Stimulated activated CD8-positive, alpha-beta memory T cell treated with anti-CD3 and anti-CD28 coated beads, Interleukin-15, amount 100 ng/mL, for 24 hours (primary cell): ENCODE data around the gene NCR2.
"Not testable (repeated sequence)": the region's sequence is repeated elsewhere in the genome, so short reads cannot be mapped to it uniquely, and the experiment has no call there.

Source experiments
- DNase-seq: peaks from one replicate; pipeline ENCODE4 v3.0.0-alpha.2; 2020; ENCODE audit warnings: low read depth

Gene NCR2, protein sequence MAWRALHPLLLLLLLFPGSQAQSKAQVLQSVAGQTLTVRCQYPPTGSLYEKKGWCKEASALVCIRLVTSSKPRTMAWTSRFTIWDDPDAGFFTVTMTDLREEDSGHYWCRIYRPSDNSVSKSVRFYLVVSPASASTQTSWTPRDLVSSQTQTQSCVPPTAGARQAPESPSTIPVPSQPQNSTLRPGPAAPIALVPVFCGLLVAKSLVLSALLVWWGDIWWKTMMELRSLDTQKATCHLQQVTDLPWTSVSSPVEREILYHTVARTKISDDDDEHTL

DNA sequence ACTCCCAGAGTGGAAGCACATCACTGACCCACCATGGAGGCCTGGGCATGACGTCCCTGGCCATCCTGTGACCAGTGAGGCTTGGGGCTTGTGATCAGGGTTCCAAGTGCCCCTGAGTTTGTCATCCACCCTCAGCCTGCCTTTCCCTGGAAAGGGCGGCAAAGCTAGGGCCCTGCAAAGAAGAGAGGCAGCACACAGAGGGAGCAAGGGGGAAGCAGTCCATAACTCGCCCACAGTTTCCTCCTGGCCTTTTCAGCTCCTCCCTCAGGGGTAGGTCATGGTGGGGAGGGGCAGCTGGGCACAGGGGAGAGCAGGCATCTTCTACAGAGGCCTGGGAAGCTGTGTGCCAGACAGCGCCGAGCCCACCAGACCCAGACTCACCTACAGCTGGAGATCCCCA, at the start of gene NCR2:
Gene NCR2 (plus strand): TSS at position 313 of the 400 bp plus-strand sequence. CDS start 269 bp downstream, outside the sequence.
- no peak for DNase-seq

DNA sequence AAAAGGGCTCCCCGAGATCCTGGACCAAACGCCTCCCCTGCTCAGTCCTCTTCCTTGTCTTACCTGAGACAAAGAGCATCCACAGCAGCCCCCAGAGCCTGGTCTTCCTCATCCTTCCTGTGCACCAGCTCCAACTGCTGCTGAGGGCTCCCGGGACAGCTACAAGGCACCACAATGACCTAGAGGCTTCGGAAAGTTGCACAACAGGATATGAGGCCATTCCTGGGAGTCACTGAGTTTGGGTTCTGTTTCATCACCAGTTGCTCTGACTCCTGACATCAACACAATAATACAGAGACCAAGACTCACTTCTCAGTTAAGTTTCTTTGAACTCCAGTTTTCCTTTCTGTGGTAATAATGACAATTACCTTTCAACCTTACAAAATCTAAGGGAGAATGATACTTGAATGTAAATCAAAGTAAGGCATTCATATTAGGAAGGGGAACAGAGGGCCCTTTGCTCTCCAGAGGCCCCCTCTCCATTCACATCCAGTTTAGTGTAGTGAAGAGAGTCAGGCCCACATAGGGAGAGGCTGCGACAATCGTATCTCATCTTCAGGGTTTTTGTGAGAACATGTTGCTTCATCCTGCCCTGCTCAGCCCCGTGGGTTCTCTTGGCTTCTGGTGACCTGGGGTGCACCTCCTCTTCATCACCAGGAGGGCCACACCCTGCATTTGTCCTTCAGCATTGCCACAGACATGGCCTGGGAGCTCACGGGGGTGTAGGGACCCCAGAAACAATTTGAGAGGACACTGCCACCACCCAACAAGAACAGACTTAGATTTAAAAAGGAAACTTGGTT, 48.7 kb upstream of the NCR2 start, which contains the start of gene TREM1:
Gene TREM1 (minus strand): TSS at position 139 of the 803 bp plus-strand sequence. CDS start 27 bp downstream, at position 112.
- DNase-seq, result no peak

DNA sequence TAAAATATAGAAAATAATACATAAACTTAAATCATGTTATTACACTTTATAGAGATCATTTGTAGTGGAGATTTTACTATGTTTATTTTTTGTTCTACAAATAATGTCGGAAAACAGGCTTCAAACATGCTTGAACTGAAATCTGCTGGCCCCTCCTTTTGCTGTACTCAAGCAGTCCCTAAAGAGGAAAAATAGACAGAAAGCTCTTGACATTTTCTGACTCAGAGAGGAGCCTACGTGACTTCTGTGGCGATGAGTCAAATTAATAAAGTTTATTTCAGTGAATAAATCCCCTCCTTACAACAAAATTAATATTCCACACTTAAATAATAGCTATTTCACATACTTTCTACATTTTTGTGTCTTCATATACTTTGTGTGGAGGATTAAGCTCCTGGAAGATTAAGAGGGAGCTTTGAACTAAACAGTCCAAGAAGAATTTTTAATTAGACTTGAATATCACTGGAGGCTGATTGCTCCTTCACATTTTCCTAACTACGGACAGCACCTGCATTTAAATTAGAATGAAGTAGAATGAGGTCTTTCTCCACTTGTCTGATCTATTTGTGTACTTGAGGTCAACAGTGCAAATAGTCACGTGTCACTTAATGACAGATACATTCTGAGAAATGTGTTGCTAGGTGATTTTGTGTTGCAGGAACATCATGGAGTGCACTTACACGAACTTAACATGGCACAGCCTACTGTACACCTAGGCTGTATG, 47.2 kb upstream of the NCR2 start:
- no peak for DNase-seq

DNA sequence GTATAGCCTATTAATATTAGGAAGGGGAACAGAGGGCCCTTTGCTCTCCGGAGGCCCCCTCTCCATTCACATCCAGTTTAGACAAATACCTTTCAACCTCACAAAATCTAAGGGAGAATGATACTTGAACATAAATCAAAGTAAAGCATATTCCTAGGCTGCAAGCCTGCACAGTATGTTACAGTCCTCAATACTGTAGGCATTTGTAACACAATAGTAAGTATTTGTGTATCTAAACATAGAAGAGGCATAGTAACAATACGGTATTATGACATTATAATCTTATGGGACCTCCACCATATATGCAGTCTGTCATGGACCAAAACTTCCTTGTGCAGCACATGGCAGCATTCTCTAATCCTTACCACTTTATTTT, 46.7 kb upstream of the NCR2 start:
- no peak for DNase-seq

DNA sequence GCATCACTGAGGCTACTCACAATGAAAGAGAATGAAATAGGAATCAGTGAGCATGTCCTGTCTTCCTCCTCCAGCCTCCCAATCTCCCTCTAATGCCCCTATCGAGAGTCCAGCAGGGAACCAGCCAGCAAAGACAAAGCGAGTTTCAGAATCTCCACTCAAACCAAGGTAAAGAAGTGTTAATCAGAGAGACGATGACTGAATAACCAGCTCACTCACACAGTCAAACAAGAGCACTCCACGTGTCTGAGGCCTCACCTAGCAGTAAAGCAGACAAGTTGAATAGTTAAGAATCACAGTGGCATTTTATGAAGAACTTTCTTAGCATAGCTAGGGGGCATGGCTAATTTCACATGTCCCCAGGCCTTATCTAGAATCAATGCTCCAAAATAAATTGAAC, 45.6 kb upstream of the NCR2 start:
- no peak for DNase-seq

DNA sequence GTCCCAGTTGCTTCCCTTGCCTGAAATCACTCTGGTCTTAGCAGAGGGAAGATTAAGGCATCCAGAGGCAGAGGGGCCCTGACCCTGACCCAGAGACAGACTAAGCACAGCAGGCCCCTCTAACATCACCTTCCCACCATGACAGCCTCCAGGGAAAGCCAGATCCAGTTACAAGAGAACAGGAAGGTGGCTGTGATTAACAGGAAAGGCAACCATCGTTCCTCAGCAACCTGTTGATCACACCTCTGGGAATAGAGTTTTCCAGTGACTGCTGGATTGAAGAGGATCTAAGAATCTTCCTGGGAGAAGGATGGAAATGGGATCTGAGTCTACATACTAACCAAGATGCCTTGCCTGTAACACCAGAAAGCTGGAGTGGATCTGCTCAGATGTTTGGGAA, 43.7 kb upstream of the NCR2 start:
- no peak for DNase-seq

DNA sequence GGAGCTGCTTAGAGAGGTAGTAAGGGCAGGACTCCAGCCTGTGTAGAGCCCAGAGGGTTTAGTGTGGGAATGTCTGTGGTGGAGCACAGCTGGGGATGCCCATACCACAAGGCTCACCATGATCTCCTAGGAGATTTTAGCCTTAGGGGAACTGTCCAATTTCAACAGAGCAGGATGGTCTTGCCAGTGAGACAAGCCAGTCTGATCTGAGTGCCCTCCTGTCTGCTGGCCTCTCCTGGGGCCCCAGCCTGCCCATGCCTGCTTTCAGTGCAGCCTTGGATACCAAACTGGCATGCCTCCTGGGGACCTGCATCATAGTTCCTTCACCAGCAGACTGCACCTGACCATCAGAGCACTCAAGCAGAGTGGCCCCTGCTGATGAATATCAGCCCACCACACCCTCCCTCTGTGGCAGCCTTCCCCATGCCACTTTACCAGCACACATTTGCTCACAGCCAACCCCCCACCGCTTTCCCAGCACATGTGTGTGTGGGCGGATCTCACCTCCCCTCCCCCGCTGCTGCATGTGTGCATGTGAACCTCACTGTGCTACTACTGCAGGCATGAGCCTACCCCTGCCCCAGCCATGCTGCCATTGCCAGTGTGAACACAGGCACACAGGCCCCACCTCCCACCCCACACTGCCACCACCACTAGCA, 41.1 kb upstream of the NCR2 start:
- no peak for DNase-seq

DNA sequence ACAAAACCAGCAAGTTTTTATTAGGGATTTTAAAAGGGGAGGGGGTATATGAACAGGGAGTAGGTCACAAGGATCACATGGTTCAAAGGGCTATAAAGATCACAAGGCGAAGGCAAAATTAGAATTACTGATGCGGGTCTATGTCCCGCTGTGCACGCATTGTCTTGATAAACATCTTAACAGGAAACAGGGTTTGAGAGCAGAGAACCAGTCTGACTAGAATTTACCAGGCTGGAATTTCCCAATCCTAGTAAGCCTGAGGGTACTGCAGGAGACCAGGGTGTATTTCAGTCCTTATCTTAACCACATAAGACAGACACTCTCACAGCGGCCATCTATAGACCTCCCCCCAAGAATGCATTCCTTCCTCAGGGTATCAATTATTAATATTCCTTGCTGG, 38.2 kb upstream of the NCR2 start:
- DNase-seq, result not testable (repeated sequence)

DNA sequence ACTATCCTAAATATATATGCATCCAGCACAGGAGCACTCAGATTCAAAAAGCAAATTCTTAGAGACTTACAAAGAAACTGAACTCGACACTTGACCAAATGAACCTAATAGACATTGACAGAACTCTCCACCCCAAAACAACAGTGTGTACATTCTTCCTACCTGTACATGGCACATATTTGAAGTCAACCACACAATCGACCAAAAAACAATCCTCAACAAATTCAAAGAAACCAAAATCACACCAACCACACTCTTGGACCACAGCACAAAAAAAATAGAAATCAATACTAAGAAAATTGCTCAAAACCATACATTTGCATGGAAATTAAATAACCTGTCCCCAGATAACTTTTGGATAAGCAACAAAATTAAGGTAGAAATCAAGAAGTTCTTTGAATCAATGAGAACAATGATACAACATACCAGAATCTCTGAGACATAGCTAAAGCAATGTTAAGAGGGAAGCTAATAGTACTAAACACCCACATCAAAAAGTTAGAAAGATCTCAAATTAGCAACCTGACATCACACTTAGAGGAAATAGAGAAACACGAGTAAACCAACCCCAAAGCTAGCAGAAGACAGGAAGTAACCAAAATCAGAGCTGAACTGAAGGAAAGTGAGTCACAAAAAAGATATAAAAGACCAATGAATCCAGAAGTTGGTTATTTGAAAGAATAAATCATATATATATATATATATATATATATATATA, 36.5 kb upstream of the NCR2 start:
- DNase-seq, result no peak

DNA sequence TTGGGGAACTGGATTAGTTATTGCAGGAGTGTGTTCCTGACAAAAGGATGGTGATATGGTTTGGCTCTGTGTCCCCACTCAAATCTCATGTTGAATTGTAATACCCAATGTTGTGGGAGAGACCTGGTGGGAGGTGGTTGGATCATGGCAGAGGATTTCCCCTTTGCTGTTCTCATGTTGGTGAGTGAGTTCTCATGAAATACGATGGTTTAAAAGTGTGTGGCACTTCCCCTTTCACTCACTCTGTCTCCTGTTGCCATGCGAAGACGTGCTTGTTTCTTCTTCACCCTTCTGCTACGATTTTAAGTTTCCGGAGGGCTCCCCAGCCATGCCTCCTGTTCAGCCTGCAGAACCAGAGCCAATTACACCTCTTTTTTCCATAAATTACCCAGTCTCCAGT, 32.8 kb upstream of the NCR2 start:
- DNase-seq, result no peak

DNA sequence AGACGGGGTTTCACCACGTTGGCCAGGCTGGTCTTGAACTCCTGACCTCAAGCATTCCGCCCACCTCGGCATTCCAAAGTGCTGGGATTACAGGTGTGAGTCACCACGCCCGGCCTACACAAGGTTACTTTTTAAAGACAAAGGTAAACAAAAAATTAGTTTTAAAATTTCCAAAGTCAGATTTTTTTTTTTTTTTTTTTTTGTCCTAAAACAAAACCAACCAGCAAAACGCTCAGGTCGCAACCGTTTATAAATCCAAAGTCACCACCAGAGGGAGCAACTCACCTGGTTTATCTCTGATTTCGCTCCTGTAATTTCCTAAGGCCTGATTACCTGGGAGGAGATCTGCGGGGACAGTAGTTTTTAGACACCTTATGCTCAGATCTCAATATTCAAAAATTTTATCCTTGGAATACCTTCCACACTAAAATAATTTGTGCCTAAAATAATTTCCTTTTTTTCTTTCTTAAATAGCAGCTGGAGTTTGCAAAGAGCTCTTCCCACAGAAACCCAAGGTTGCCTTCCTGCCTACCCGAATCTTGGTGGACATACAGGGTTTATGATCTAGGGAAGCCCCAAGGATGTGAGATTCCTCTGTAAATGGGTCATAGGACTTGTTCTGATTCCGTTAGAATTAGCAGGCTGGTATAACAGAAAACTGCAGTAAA, 29.1 kb upstream of the NCR2 start:
- DNase-seq, result no peak

DNA sequence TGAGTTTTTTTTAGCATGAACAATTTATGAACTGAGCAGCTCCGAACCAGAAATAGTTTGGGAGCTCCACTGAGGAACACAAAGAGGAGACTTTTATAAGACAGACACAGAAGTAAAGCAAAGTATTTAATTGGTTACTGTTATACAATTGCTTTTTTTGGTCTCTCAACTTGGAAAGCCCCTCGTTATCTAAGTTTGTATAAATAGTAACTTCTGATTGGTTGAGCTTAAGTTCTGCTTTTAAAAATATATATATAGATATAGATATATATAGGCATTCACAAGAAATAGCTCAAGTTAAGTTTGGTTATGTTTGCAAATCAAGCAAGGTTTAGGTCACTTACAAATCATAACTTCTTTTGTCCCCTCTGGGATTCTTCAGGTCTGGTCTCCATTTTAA, 20.2 kb upstream of the NCR2 start:
- DNase-seq, result no peak

DNA sequence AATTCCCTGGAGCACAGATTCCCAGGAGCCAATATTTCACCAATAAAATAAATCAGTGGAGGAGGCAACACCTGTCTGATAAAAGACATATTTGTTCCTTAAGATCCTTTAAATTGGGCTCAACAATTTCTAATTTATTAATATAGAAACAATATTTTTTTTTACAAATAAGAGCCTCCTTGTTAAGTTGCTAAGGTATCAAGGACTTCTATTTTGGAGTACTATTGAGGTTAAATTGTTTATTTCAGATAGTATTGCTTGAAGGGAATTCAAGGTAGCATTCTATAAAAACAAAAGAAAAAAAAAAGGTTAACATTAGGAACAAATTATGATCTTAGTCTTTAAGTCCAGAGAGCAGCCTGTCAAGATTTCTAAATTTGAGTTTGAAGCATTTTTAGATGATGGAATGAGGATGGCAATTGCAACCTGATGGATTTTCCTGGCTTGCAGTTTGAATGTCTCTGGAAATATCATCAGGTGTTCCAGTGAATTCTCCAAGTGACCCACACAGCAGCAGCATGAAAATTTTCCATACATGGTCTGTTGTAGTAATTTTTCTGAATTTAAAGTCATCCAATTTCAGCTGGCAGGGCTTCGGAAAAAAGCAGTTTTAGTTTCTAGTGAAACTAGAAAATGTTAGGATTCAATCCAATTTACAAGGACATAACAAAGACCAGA, 19.3 kb upstream of the NCR2 start:
- no peak for DNase-seq

DNA sequence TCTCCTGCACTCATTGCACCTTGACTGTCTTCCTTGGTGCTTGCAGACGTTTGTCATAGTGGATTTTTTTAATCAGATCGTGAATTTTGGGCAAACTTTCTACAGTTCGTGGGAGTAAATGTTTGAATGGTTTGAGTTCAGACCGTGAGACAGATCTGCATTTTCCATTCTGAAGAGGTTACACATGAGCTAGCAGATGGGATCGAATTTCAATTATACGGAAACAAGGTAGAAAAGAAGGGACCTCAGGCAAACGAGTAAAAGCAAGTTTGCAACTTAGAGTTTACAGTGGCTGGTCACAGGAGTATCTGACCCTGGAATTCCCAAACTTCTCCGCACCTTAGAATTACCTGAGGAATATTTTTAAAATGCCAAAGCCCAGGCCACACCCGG, 17.2 kb upstream of the NCR2 start:
- no peak for DNase-seq

DNA sequence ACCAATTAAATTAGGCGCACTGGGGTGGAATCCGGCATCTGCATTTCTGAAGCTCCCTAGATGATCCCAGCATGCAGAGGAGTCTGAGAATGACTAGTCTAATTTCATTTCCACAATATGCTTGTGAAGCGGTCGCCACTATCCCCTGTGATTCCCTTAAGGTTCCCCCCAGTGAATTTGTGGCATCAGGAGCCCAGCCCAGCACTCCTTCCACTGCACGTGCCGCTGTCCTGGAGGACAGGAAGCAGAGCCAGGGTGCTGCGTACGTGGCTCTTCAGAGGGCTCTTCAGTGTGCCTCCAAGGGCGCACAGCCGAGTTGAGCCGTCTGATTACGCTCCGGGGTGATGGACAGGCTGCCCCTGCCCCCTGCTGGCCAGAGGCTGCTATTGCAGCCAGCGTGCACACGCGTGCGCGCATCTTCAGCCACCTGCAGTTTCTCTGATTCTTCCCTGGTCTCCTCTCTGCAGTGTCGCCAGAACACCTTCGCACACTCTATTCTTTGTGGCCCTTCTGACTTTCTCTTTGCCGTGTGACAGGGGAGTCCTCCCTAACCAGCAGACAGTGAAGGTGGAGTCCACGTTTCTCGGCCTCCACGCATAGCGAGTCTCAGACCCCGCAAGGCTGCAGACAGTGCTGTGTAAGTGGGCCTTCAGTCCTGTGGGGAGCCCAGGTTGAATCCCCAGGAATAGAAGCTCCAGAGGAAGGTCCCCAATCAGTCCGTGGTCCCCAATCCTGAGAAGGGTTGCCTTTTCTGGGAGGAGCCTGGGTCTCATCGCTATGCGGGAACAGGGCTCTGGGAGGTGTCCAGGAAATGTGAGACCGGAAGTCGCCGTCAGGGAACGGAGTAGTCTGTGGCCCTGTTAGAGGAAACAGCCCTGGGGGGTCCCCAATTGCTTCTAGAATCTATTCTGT, 16.5 kb upstream of the NCR2 start:
- peak; percentile 55 for DNase-seq

DNA sequence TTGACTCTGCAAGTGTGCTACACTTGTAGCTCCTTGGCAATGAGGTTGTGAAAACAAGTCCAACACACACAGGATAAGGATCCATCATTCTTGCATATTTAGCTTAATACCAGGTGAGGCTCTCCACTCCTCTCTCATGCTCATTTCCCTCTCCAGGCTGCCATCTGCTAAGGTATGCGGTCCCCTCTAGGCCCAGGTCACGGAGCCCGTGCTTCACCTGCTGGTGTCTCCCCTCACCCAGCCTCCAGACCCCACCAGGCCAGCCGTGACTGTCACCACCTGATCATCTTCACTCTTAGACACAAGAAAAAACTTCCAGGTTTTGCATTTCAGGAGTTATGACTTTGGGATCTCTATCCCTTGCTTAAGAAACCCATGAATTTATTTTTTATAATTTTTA, 14.2 kb upstream of the NCR2 start:
- no peak for DNase-seq

DNA sequence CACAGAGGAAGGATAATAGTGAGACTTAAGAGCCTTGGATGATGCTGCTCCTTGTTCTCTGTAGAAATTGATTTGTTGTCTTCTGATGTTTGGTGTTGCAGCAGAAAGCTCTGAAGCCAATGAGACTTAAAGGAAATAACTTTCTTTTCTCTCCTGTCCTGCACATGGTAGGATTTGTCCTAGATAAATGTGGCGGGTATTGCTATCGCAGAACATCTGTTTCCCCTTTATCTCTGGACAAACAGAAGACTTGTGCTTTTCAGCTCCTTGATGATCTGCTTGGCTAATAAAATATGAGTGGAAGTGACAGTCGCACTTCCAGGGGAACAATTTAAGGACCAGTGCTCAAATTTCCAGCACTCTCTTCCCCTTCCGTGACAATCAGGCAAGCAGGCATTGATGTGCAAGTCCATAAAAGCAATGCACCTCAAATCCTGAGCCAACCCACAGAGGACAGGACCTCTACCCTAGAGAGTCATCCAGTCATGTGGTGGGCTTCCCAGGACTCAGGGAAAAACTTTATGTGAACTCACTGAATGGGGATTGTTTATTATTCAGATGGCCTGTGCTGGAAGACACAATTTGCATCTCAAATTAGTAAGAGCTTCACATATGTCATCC, 9.9 kb upstream of the NCR2 start:
- DNase-seq, result no peak

DNA sequence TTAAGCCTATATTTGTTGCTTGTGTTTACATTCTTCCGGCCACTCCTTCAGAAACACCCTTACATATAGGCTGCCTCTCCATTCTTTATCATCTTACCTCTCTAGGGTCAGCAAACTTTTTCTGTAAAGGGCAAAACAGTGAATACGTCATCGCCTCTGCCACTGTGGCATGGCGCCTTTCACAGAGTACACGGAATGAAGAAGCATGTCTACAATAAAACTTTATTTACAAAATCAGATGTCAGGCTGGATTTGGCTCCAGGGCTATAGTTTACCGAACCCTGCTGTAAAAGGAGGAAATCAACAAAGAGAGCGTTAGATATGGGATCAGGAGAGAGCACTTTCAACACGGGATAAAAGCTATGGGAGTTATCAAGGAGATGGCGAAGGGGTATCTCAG, 9.3 kb upstream of the NCR2 start:
- DNase-seq, result no peak

DNA sequence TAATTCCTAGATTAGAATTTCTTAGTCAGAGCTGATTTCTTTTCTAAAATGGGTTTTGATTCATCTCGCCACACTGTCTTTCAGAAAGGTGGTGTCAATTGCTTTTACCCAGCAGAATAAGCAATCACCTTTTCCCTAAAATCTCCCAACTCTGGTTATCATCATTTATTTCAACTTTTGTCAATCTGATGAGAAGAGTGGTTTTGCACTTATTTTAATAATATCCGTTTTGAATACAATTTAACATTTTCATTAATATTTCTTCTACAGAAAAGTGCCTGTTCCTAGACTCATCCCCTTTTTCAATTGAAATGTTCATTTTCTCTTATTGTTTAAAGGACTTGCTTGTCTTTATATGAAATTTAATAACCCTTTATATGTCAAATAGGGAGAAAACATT, 8.2 kb upstream of the NCR2 start:
- no peak for DNase-seq
